Gastrocnemius medialis (tissue), 4 donors: ENCODE measurements around the gene MEG3.

Experiments used
- POLR2A ChIP-seq, 2 donors: fragments of 450-650 bp; IDR thresholded peaks; one replicate each; pipeline ENCODE4 v1.6.1; 2017; ENCODE audit warnings: antibody characterized with exemption in 2 of 2, mild to moderate bottlenecking in 2 of 2, moderate library complexity in 2 of 2
- TF ChIP-seq, protein P1 (sequence below), 5 experiments: fragments of 450-650 bp in 3 of 5; fragments of 200-600 bp in 2 of 5; sonication (generic) in 2 of 5; IDR thresholded peaks in 4 of 5; conservative IDR thresholded peaks in 1 of 5; 1 replicate in 4 of 5; 2 replicates in 1 of 5; pipeline ENCODE4 v1.5.1; 2016 to 2019; ENCODE audit warnings: antibody characterized with exemption in 5 of 5, mild to moderate bottlenecking in 3 of 5, moderate library complexity in 3 of 5

DNA sequence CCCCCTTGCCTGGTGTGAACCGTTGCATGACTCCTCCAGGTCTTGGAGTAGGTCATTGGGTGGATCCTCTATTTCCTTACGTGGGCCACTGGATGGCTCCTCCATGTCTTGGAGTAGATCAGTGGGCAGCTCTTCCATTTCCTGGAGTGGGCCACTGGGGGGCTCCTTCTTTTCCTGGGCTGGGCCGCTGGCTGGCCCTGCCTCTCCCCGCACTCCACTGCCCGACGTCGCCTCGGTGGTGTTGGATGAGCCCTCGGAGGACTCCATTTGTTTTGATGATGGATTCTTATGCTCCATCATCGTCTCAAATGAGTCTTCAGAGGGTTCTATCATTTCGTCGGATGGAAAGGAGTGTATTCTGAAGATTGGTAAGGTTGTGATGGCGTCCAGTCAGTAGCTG lies 58.5 kb downstream of the MEG3 start:
- TF ChIP-seq POLR2A (IDR thresholded peaks at IDR 0.05), result no peak
- TF ChIP-seq, protein P1, sequence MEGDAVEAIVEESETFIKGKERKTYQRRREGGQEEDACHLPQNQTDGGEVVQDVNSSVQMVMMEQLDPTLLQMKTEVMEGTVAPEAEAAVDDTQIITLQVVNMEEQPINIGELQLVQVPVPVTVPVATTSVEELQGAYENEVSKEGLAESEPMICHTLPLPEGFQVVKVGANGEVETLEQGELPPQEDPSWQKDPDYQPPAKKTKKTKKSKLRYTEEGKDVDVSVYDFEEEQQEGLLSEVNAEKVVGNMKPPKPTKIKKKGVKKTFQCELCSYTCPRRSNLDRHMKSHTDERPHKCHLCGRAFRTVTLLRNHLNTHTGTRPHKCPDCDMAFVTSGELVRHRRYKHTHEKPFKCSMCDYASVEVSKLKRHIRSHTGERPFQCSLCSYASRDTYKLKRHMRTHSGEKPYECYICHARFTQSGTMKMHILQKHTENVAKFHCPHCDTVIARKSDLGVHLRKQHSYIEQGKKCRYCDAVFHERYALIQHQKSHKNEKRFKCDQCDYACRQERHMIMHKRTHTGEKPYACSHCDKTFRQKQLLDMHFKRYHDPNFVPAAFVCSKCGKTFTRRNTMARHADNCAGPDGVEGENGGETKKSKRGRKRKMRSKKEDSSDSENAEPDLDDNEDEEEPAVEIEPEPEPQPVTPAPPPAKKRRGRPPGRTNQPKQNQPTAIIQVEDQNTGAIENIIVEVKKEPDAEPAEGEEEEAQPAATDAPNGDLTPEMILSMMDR (IDR thresholded peaks at IDR 0.05 in 4 of 5, conservative IDR thresholded peaks at IDR 0.05 in 1 of 5), result no peak
